ENCODE data around the gene NFKB1. TPM values are rescaled to one million over a fixed set of nuclear protein-coding genes. Genes with fewer than 3 reads are reported as not detected.

The NFKB1 gene
- total and polyA plus RNA-seq, 9 of the 15 experiments (the other 6 are each of a cell fraction or from before 2014, with no cell fraction given), result 2.4 to 14.5 (median 10.3) TPM

DNA sequence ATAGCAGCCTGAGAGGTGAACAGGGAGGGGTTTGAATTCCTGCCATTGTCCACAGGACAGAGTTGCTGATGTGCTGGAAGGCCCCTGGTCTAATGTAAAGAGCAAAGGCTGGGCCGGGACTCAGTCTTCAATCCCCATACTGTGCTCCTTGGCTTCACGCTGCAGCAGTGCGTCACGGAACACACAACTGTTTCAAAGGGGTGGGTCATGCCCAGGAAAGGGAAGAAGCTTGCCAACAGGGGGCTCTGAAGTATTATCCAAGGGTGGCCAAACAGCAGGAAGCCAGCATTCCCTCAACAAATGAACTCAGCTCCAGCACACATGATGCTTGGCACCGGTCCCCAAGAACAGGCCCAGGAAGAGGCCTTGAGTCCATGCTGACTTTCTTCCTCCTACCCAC is 122.5 kb downstream of the NFKB1 start (continued):
- TF ChIP-seq, protein P1, sequence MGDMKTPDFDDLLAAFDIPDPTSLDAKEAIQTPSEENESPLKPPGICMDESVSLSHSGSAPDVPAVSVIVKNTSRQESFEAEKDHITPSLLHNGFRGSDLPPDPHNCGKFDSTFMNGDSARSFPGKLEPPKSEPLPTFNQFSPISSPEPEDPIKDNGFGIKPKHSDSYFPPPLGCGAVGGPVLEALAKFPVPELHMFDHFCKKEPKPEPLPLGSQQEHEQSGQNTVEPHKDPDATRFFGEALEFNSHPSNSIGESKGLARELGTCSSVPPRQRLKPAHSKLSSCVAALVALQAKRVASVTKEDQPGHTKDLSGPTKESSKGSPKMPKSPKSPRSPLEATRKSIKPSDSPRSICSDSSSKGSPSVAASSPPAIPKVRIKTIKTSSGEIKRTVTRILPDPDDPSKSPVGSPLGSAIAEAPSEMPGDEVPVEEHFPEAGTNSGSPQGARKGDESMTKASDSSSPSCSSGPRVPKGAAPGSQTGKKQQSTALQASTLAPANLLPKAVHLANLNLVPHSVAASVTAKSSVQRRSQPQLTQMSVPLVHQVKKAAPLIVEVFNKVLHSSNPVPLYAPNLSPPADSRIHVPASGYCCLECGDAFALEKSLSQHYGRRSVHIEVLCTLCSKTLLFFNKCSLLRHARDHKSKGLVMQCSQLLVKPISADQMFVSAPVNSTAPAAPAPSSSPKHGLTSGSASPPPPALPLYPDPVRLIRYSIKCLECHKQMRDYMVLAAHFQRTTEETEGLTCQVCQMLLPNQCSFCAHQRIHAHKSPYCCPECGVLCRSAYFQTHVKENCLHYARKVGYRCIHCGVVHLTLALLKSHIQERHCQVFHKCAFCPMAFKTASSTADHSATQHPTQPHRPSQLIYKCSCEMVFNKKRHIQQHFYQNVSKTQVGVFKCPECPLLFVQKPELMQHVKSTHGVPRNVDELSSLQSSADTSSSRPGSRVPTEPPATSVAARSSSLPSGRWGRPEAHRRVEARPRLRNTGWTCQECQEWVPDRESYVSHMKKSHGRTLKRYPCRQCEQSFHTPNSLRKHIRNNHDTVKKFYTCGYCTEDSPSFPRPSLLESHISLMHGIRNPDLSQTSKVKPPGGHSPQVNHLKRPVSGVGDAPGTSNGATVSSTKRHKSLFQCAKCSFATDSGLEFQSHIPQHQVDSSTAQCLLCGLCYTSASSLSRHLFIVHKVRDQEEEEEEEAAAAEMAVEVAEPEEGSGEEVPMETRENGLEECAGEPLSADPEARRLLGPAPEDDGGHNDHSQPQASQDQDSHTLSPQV (IDR thresholded peaks at IDR 0.05), result no peak

DNA sequence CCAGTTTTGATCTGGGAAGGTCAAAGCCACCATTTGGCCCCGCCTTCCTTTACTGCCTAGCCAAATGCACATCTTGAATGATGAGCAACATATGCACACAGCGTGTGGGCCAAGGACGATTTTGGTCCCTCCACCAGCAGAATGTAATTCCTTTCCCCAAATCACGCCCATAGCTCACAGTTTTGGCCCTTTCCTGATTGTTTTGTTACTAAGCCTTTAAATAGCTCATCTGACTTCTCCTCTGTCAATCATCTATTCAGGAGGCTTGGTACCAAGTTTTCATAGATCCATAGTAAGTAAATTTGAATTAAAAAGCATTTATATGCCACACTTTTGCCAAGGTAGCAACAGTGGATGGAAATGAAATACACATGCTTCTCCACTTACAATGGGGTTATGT is 123.3 kb downstream of the NFKB1 start:
- no peak overlapping the region for H3K4me2 ChIP-seq (ENCODE audit: insufficient read depth, low read length)
- ChIA-PET CTCF (ENCODE audit: low intra/inter-chr PET ratio) (interaction anchor here (2.1 to 2.2 kb wide), 2 partner anchors 385 to 467 kb away, joined by 7 to 12 read pairs; no protein-coding TSS in a partner anchor), POLR2A (no interaction called here)
- 41% methylated on average over 4 of the region's 4 CpGs for WGBS (ENCODE audit: insufficient coverage, low coverage, missing lambda C conversion rate)
- no peak overlapping the region for H3K27ac ChIP-seq (ENCODE audit: extremely low read depth, low read depth, low read length)
- intact Hi-C loops (cut with micrococcal nuclease), result loop anchor here (5.0 to 10.0 kb wide), 3 partner anchors 192 to 1308 kb away; no protein-coding TSS in a partner anchor
- in situ Hi-C loops (cut with MboI), result loop anchor here (5.0 to 25.0 kb wide), 3 partner anchors 383 to 1313 kb away; no protein-coding TSS in a partner anchor
- H3K4me3 ChIP-seq, result no peak overlapping the region
- DNase-seq (ENCODE audit: extremely low read depth in 1 of 4, low spot score in 3 of 4), result no peak
- no peaks in the 10 kb centered on the region; a peak in 1 of 5 replicates for H3K4me1 ChIP-seq (replicated peaks in 1 of 2; ENCODE audit: control insufficient read depth in 2 of 2, insufficient read depth in 2 of 2, low read length in 2 of 2)
- H3K9me3 ChIP-seq (replicated peaks; ENCODE audit: control insufficient read depth, insufficient read depth, low read depth, low read length), result no peaks in the 10 kb centered on the region
- no peaks in the 10 kb centered on the region for H3K36me3 ChIP-seq (ENCODE audit: control insufficient read depth, insufficient read depth, low read length)
- H3K27me3 ChIP-seq (ENCODE audit: control insufficient read depth in 2 of 2, insufficient read depth in 2 of 2, low read length in 2 of 2), result no peaks in the 10 kb centered on the region
- no peak overlapping the region for H3K9ac ChIP-seq (ENCODE audit: insufficient read depth in 1 of 2, low read depth in 2 of 2, low read length in 2 of 2)
- no peak overlapping the region for H2AFZ ChIP-seq (ENCODE audit: low read depth, low read length)
- no peak for FAIRE-seq
- no peaks in the 10 kb centered on the region for H3K79me2 ChIP-seq (ENCODE audit: control insufficient read depth, insufficient read depth, low read length)
- no peaks in the 10 kb centered on the region for H4K20me1 ChIP-seq (replicated peaks; ENCODE audit: control insufficient read depth, insufficient read depth, low read length)
- no peak for ATAC-seq
- no peaks in the 10 kb centered on the region for H3K9me1 ChIP-seq (ENCODE audit: control insufficient read depth, insufficient read depth, low read length)
- BruUV-seq (replicated peaks), result no TSS peak
- TF ChIP-seq TCF7 (IDR thresholded peaks at IDR 0.05; ENCODE audit: borderline replicate concordance), result no peak
- no peak for TF ChIP-seq XRCC4 (IDR thresholded peaks at IDR 0.05; ENCODE audit: extremely low read depth, insufficient read depth, insufficient read length)
- no peak for TF ChIP-seq HMG20B (CRISPR knock-in tag; IDR thresholded peaks at IDR 0.05)
- no peak for TF ChIP-seq CHD1 (IDR thresholded peaks at IDR 0.05; ENCODE audit: low read length)
- no peak for TF ChIP-seq SAP30 (IDR thresholded peaks at IDR 0.05; ENCODE audit: borderline replicate concordance, insufficient read depth, low read depth, low read length, poor library complexity, severe bottlenecking)
- TF ChIP-seq, protein P2, sequence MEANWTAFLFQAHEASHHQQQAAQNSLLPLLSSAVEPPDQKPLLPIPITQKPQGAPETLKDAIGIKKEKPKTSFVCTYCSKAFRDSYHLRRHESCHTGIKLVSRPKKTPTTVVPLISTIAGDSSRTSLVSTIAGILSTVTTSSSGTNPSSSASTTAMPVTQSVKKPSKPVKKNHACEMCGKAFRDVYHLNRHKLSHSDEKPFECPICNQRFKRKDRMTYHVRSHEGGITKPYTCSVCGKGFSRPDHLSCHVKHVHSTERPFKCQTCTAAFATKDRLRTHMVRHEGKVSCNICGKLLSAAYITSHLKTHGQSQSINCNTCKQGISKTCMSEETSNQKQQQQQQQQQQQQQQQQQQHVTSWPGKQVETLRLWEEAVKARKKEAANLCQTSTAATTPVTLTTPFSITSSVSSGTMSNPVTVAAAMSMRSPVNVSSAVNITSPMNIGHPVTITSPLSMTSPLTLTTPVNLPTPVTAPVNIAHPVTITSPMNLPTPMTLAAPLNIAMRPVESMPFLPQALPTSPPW (CRISPR knock-in tag; IDR thresholded peaks at IDR 0.05), result no peak
- no peak for TF ChIP-seq CBFA2T2 (conservative IDR thresholded peaks at IDR 0.05)
- TF ChIP-seq PML (IDR thresholded peaks at IDR 0.05; ENCODE audit: low read length), result no peak
- no peak for TF ChIP-seq GATAD2B (IDR thresholded peaks at IDR 0.05; ENCODE audit: borderline replicate concordance)
- no peak for TF ChIP-seq MAFG (tag; conservative IDR thresholded peaks at IDR 0.05)
- TF ChIP-seq SRSF3 (IDR thresholded peaks at IDR 0.05; ENCODE audit: insufficient read depth, low read length), result no peak
- TF ChIP-seq, protein P3, sequence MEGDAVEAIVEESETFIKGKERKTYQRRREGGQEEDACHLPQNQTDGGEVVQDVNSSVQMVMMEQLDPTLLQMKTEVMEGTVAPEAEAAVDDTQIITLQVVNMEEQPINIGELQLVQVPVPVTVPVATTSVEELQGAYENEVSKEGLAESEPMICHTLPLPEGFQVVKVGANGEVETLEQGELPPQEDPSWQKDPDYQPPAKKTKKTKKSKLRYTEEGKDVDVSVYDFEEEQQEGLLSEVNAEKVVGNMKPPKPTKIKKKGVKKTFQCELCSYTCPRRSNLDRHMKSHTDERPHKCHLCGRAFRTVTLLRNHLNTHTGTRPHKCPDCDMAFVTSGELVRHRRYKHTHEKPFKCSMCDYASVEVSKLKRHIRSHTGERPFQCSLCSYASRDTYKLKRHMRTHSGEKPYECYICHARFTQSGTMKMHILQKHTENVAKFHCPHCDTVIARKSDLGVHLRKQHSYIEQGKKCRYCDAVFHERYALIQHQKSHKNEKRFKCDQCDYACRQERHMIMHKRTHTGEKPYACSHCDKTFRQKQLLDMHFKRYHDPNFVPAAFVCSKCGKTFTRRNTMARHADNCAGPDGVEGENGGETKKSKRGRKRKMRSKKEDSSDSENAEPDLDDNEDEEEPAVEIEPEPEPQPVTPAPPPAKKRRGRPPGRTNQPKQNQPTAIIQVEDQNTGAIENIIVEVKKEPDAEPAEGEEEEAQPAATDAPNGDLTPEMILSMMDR (IDR thresholded peaks at IDR 0.05 in 2 of 3, conservative IDR thresholded peaks at IDR 0.05 in 1 of 3; ENCODE audit: insufficient read depth in 2 of 3, low read depth in 1 of 3, low read length in 3 of 3), result no peak

Measured in K562 (cell line).